A673 (cell line): Measurements from ENCODE around the gene BEND3.

Experiments
- CTCF ChIP-seq: fragments of 300-800, 200-600 bp; sonication (generic); conservative IDR thresholded peaks from 2 replicates; pipeline ENCODE4 v1.5.1; 2017; ENCODE audit warnings: low read depth, mild to moderate bottlenecking, antibody characterized with exemption, low read length, moderate library complexity, mixed read lengths
- EZH2 ChIP-seq: fragments of 200-600 bp; sonication (generic); IDR thresholded peaks from 2 replicates; pipeline ENCODE4 v1.6.1; 2017; ENCODE audit warnings: borderline replicate concordance, low read depth, mild to moderate bottlenecking, mixed read lengths, antibody characterized with exemption, low read length; ENCODE audit not compliant: poor library complexity, severe bottlenecking

GRCh38 chr6:107106165-107106564, 9.2 kb downstream of the BEND3 start:
- TF ChIP-seq CTCF (no peak), EZH2 (no peak)
